ENCODE results near the gene BBS9. TPM values are rescaled to one million over a fixed set of nuclear protein-coding genes. Genes with fewer than 3 reads are reported as not detected.

The BBS9 gene
- total RNA-seq, 4 donors from 2014 or later: 17.8 to 27.5 (median 24.7) TPM

- TF ChIP-seq, protein P1, sequence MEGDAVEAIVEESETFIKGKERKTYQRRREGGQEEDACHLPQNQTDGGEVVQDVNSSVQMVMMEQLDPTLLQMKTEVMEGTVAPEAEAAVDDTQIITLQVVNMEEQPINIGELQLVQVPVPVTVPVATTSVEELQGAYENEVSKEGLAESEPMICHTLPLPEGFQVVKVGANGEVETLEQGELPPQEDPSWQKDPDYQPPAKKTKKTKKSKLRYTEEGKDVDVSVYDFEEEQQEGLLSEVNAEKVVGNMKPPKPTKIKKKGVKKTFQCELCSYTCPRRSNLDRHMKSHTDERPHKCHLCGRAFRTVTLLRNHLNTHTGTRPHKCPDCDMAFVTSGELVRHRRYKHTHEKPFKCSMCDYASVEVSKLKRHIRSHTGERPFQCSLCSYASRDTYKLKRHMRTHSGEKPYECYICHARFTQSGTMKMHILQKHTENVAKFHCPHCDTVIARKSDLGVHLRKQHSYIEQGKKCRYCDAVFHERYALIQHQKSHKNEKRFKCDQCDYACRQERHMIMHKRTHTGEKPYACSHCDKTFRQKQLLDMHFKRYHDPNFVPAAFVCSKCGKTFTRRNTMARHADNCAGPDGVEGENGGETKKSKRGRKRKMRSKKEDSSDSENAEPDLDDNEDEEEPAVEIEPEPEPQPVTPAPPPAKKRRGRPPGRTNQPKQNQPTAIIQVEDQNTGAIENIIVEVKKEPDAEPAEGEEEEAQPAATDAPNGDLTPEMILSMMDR (IDR thresholded peaks at IDR 0.05; ENCODE audit: low read depth): no peak
These were observed 296.0 kb downstream of the BBS9 start for GRCh38 chr7:33425395-33425794.

GRCh38 chr7:33425929-33426678, 296.7 kb downstream of the BBS9 start:
- TF ChIP-seq, protein P1 (IDR thresholded peaks at IDR 0.05; ENCODE audit: low read depth): no peak

DNA sequence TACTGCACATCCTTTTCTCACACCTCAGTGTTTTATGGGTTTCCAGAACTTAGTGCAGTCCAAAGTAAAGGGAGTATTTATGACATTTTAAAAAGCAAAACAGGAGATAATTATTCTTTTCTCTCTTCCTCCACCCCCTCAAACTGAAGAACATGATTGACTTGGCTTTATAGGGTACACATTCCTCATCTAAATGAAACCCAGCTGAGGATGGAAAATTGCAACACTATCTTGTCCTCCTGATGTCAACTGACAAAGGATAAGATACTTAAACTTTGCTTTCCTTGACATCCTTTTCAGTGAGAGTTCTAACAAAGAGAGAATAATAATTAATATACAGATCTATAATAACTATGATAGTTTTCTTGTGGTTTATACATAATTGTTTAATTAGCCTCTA, 299.1 kb downstream of the BBS9 start:
- TF ChIP-seq, protein P1 (IDR thresholded peaks at IDR 0.05; ENCODE audit: low read depth): no peak

DNA sequence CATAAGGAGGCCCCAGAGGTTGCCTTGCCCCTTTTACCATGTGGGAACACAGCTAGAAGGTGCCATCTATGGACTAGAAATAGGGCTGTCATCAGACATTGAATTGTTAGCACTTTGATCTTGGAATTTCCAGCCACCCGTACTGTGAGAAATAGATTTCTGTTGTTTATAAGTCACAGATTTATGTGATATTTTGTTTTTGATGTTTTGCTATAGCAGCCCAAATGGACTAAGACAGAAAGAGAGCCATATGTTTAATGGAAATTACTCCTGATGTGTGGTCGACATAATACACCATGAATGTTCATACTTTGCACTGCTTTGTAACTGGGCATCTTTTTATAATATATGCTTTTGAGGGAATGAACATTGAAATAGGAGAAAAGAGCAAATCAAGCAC, 302.2 kb downstream of the BBS9 start:
- TF ChIP-seq, protein P1 (IDR thresholded peaks at IDR 0.05; ENCODE audit: low read depth): no peak

DNA sequence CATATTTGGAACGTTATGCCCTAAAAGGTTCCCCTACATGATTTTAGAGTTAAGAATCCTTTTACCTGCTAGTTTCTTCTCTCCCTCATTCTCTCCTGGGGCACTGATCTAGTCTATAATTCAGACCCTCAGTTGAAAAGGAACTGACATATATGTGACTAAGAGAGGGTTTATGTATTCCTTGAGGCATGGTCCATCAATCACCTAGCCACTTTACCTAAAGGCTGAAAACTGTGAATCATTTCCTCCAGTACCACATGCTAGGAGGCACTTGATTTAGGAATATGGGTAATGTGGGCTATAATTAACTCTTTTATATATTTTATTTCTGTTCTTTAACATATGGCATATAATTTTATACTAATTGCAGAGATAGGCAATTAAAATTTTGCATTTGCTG, 303.5 kb downstream of the BBS9 start:
- TF ChIP-seq, protein P1 (IDR thresholded peaks at IDR 0.05; ENCODE audit: low read depth): no peak

DNA sequence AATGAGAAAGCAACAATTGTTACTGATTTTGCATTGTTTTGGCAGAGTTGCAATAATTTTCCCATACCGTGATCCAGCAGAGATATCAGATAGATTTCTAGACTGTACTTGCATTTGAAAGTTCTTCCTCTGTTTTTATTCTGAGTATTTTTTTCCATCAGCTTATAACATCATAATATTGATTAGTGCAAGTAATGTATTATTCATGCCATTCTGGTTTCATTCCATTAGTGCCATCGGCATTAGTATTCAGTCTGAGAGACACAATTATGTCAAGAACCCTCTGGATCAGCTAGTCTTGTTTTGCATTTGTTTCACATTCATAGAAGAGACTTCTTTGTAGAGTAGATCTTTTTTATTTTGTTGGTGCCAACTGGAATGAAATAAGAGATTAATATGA, 304.0 kb downstream of the BBS9 start:
- TF ChIP-seq, protein P1 (IDR thresholded peaks at IDR 0.05; ENCODE audit: low read depth): no peak

DNA sequence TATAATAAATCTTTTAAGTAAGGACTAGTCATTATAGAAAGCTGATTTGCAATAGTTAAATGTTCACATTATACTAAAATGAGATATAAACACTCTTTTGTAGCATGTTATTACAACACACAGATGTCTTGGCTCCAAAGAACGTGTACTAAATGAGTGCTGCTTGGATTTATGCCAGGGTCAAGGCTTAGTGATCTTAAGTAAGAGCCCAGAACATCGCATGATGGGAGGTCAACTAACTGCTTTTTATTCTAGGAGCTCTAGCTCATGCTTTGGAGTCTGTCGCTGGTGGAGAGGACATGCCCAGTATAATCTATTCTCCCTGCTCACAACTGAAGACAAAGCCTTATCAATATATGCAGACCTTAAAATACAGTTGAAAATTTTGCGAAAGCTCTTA, 315.1 kb downstream of the BBS9 start:
- TF ChIP-seq, protein P1 (IDR thresholded peaks at IDR 0.05; ENCODE audit: low read depth): no peak

Measured in subcutaneous adipose tissue (tissue), 4 donors.